Liver (tissue), 9 donors: ENCODE measurements around the gene ZNF524. TPM values are rescaled to one million over a fixed set of nuclear protein-coding genes. Genes with fewer than 3 reads are reported as not detected.

ENCODE experiments used
- DNase-seq: peaks from one replicate; pipeline ENCODE4 v3.0.0-alpha.2; 2017; ENCODE audit warnings: low spot score
- H3K27ac ChIP-seq, 2 donors: one replicate each; pipeline ENCODE4 v1.7.0; 2013; ENCODE audit warnings: inconsistent platforms in 2 of 2, low read length in 2 of 2, control low read depth in 1 of 2, low read depth in 1 of 2, mild to moderate bottlenecking in 1 of 2
- H3K27me3 ChIP-seq, 4 donors: one replicate each; pipeline versions ENCODE4 v1.6.1 to v1.7.0; 2013; ENCODE audit warnings: low read length in 3 of 4, inconsistent platforms in 1 of 4, mild to moderate bottlenecking in 1 of 4, moderate library complexity in 1 of 4; ENCODE audit not compliant: control insufficient read depth in 4 of 4, insufficient read depth in 4 of 4
- H3K36me3 ChIP-seq, 4 donors: one replicate each; pipeline versions ENCODE4 v1.6.1 to v1.7.0; 2013; ENCODE audit warnings: low read length in 3 of 4, mild to moderate bottlenecking in 3 of 4, low read depth in 1 of 4, moderate library complexity in 1 of 4; ENCODE audit not compliant: control insufficient read depth in 4 of 4, insufficient read depth in 3 of 4
- H3K4me1 ChIP-seq, 4 donors: one replicate each; pipeline versions ENCODE4 v1.6.1 to v1.7.0; 2013; ENCODE audit warnings: low read length in 3 of 4, mild to moderate bottlenecking in 3 of 4, moderate library complexity in 1 of 4; ENCODE audit not compliant: control insufficient read depth in 4 of 4, insufficient read depth in 4 of 4
- H3K4me3 ChIP-seq, 3 donors: one replicate each; pipeline versions ENCODE4 v1.6.1 to v1.7.0; 2013; ENCODE audit warnings: low read length in 3 of 3, control low read depth in 1 of 3, low read depth in 1 of 3, mild to moderate bottlenecking in 1 of 3
- H3K9ac ChIP-seq, 2 donors: one replicate each; pipeline ENCODE4 v1.7.0; 2013; ENCODE audit warnings: low read length in 2 of 2, mild to moderate bottlenecking in 2 of 2, moderate library complexity in 2 of 2, control low read depth in 1 of 2, low read depth in 1 of 2
- H3K9me3 ChIP-seq, 4 donors: one replicate each; pipeline versions ENCODE4 v1.6.1 to v1.7.0; 2013; ENCODE audit warnings: low read length in 3 of 4; ENCODE audit not compliant: control insufficient read depth in 4 of 4
- ATF3 ChIP-seq: IDR thresholded peaks from 2 replicates; pipeline ENCODE4 v1.6.1; 2016; ENCODE audit warnings: antibody characterized with exemption
- EGR1 ChIP-seq, 2 donors: IDR thresholded peaks; 2 replicates each; pipeline ENCODE4 v1.6.1; 2016 to 2018; ENCODE audit warnings: antibody characterized with exemption in 2 of 2, low read depth in 2 of 2
- FOXA1 ChIP-seq: IDR thresholded peaks from 2 replicates; pipeline ENCODE4 v1.6.1; 2016; ENCODE audit warnings: antibody characterized with exemption
- FOXA2 ChIP-seq: IDR thresholded peaks from 2 replicates; pipeline ENCODE4 v1.6.1; 2016; ENCODE audit warnings: antibody characterized with exemption
- GABPA ChIP-seq, 2 donors: IDR thresholded peaks in 1 of 2; conservative IDR thresholded peaks in 1 of 2; 2 replicates each; pipeline ENCODE4 v1.6.1; 2016; ENCODE audit warnings: antibody characterized with exemption in 2 of 2, mild to moderate bottlenecking in 1 of 2, moderate library complexity in 1 of 2
- HNF4A ChIP-seq, 2 donors: conservative IDR thresholded peaks; 2 replicates each; pipeline ENCODE4 v1.6.1; 2016; ENCODE audit warnings: antibody characterized with exemption in 2 of 2, mild to moderate bottlenecking in 2 of 2
- HNF4G ChIP-seq: IDR thresholded peaks from 2 replicates; pipeline ENCODE4 v1.6.1; 2016; ENCODE audit warnings: antibody characterized with exemption
- JUND ChIP-seq, 2 donors: IDR thresholded peaks; 2 replicates each; pipeline ENCODE4 v1.6.1; 2016; ENCODE audit warnings: antibody characterized with exemption in 2 of 2
- MAX ChIP-seq: IDR thresholded peaks from 2 replicates; pipeline ENCODE4 v1.6.1; 2016; ENCODE audit warnings: antibody characterized with exemption
- NR2F2 ChIP-seq: IDR thresholded peaks from 2 replicates; pipeline ENCODE4 v1.6.1; 2016; ENCODE audit warnings: antibody characterized with exemption
- RAD21 ChIP-seq, 2 donors: IDR thresholded peaks; 2 replicates each; pipeline ENCODE4 v1.6.1; 2016; ENCODE audit warnings: antibody characterized with exemption in 2 of 2, mild to moderate bottlenecking in 2 of 2
- REST ChIP-seq: IDR thresholded peaks from 2 replicates; pipeline ENCODE4 v1.6.1; 2016; ENCODE audit warnings: antibody characterized with exemption, mild to moderate bottlenecking
- RXRA ChIP-seq, 2 donors: IDR thresholded peaks; 2 replicates each; pipeline ENCODE4 v1.6.1; 2017 to 2018; ENCODE audit warnings: antibody characterized with exemption in 2 of 2, mild to moderate bottlenecking in 1 of 2
- SP1 ChIP-seq: IDR thresholded peaks from 2 replicates; pipeline ENCODE4 v1.6.1; 2018; ENCODE audit warnings: antibody characterized with exemption, mild to moderate bottlenecking
- TAF1 ChIP-seq: conservative IDR thresholded peaks from 2 replicates; pipeline ENCODE4 v1.6.1; 2016; ENCODE audit warnings: antibody characterized with exemption, mild to moderate bottlenecking
- YY1 ChIP-seq: IDR thresholded peaks from 2 replicates; pipeline ENCODE4 v1.6.1; 2016; ENCODE audit warnings: antibody characterized with exemption, mild to moderate bottlenecking
- ZBTB33 ChIP-seq: IDR thresholded peaks from 2 replicates; pipeline ENCODE4 v1.6.1; 2016; ENCODE audit warnings: antibody characterized with exemption
- WGBS: extraction: QIAGEN DNeasy Blood & Tissue Kit; methylation state at CpG from one replicate; pipeline ENCODE4 v1.1.7; 2013; 5-methylcytosine and 5-hydroxymethylcytosine counted together
- polyA plus RNA-seq, 2 donors: library from polyadenylated mRNA; stranded (reverse) in 1 of 2; unstranded in 1 of 2; fragments of 200-250 nt in 1 of 2; fragments of >200 nt in 1 of 2; fragmentation: Nextera tagmentation in 1 of 2; extraction: Ambion mirVana in 1 of 2; gene quantifications; one replicate each; pipeline versions ENCODE4 v1.2.1 to v1.2.3, GENCODE V29; 2013 to 2015
- total RNA-seq, 2 donors: library from RNA; depleted of rRNA; stranded (reverse); fragments of >200 nt; gene quantifications; one replicate each; pipeline ENCODE4 v1.2.3, GENCODE V29; 2014
- donor health status: healthy.
- donor health status: healthy.
- donor health status: healthy.
- donor health status: healthy.
- donor health status: healthy.

The ZNF524 gene
- total and polyA plus RNA-seq, 4 donors, result 6.7 to 12.3 (median 10.2) TPM

- Histone ChIP-seq H3K27me3 (no peaks in the 10 kb centered on the region), H3K9me3 (no peaks in the 10 kb centered on the region), H3K9ac (no peak overlapping the region), H3K27ac (no peak overlapping the region), H3K36me3 (peaks cover 0 to 28% (median 14%) of the 10 kb centered on the region in 4 donors), H3K4me1 (no peaks in the 10 kb centered on the region), H3K4me3 (no peak overlapping the region)
- TF ChIP-seq HNF4A (conservative IDR thresholded peaks at IDR 0.05) (no peak), JUND (IDR thresholded peaks at IDR 0.05) (no peak), GABPA (IDR thresholded peaks at IDR 0.05 in 1 of 2, conservative IDR thresholded peaks at IDR 0.05 in 1 of 2) (no peak), SP1 (no peak), YY1 (no peak), NR2F2 (no peak), REST (no peak), FOXA2 (no peak), ZBTB33 (no peak), ATF3 (no peak), EGR1 (IDR thresholded peaks at IDR 0.05; ENCODE audit: low read depth in 2 of 2) (no peak), RXRA (IDR thresholded peaks at IDR 0.05) (no peak), MAX (no peak), RAD21 (IDR thresholded peaks at IDR 0.05) (no peak), HNF4G (no peak)
- WGBS, result 97% methylated on average over 27 of the region's 27 CpGs
- DNase-seq, result no peak
Observed at GRCh38 chr19:55613396-55613795, 13.3 kb downstream of the ZNF524 start.

- Histone ChIP-seq H3K9ac (no peak overlapping the region), H3K9me3 (no peaks in the 10 kb centered on the region), H3K27ac (no peak overlapping the region), H3K27me3 (no peaks in the 10 kb centered on the region), H3K4me3 (no peak overlapping the region), H3K4me1 (no peaks in the 10 kb centered on the region), H3K36me3 (peaks cover 0 to 28% (median 14%) of the 10 kb centered on the region in 4 donors)
- TF ChIP-seq MAX (no peak), FOXA2 (no peak), SP1 (no peak), TAF1 (no peak), FOXA1 (no peak)
- no peak for DNase-seq
- WGBS, result 95% methylated on average over 75 of the region's 75 CpGs
Observed at GRCh38 chr19:55613930-55614710, 14.0 kb downstream of the ZNF524 start.
